ENCODE data around the gene NFIX. TPM values are rescaled to one million over a fixed set of nuclear protein-coding genes. Genes with fewer than 3 reads are reported as not detected.
A peak's percentile ranks its signal among the peaks of the same experiment; 100 is the strongest.

The NFIX gene
- total and polyA plus RNA-seq, 2 of the 13 experiments (the other 11 are each of a cell fraction or from before 2014, with no cell fraction given) = 3.4 to 5.4 TPM

DNA sequence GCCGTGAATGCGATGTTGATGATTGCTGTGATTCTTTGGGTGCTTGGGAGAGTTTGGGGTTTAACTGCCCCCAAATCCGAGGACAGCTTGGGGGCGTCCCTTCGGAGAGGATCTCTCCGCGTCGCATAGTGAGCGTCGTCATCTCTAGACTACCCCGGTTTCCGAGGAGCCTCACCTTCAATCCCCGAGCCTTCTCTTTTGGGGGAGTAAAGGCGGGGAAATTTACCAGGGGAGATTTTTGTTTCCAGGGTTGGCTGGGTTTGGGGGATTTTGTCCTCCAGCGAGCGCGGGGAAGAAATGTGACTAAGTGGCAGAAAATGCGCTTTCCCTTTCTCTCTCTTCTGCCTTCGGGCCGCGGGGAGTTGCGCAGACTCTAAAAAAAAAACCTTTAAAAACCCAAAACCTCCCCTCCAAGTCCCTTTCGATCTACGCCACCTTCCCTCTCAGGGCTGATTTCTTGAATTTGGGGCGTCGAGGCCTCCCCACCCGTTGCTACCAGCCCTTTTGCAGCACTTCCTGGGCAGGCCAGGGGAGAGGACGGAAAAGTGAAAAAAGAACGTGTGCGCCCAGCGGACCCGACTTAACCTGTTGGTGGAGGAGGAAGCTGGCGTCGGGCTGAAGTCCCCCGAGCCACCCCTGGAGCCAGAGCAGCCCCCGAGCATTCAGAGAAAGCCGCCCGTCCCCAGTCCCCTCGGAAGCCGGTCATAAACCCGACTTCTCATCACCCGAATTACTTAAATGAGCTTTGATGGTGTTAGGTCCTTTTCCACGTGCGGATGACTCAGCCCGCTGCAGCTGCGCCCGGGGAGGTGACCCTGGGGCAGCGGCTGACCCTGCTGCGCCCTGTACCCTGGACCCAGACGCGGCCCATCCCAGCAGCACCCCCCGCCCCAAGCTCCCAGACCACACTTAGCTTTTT is 17.7 kb downstream of the NFIX start (continued):
- no peak for TF ChIP-seq RBAK (CRISPR knock-in tag; IDR thresholded peaks at IDR 0.05)
- TF ChIP-seq PCBP1 (IDR thresholded peaks at IDR 0.05; ENCODE audit: borderline replicate concordance, low read depth, low read length) = no peak
- TF ChIP-seq ZNF605 (CRISPR knock-in tag; IDR thresholded peaks at IDR 0.05) = no peak
- peak; percentile 88 for TF ChIP-seq ZBTB7B (CRISPR knock-in tag; IDR thresholded peaks at IDR 0.05)
- TF ChIP-seq RFXAP (CRISPR knock-in tag; IDR thresholded peaks at IDR 0.05; ENCODE audit: borderline replicate concordance) = no peak
- TF ChIP-seq ADNP (CRISPR knock-in tag; IDR thresholded peaks at IDR 0.05) = no peak
- TF ChIP-seq ZNF333 (CRISPR knock-in tag; IDR thresholded peaks at IDR 0.05; ENCODE audit: borderline replicate concordance) = no peak
- no peak for TF ChIP-seq KDM1A (CRISPR knock-in tag; IDR thresholded peaks at IDR 0.05)
- TF ChIP-seq, protein P1, sequence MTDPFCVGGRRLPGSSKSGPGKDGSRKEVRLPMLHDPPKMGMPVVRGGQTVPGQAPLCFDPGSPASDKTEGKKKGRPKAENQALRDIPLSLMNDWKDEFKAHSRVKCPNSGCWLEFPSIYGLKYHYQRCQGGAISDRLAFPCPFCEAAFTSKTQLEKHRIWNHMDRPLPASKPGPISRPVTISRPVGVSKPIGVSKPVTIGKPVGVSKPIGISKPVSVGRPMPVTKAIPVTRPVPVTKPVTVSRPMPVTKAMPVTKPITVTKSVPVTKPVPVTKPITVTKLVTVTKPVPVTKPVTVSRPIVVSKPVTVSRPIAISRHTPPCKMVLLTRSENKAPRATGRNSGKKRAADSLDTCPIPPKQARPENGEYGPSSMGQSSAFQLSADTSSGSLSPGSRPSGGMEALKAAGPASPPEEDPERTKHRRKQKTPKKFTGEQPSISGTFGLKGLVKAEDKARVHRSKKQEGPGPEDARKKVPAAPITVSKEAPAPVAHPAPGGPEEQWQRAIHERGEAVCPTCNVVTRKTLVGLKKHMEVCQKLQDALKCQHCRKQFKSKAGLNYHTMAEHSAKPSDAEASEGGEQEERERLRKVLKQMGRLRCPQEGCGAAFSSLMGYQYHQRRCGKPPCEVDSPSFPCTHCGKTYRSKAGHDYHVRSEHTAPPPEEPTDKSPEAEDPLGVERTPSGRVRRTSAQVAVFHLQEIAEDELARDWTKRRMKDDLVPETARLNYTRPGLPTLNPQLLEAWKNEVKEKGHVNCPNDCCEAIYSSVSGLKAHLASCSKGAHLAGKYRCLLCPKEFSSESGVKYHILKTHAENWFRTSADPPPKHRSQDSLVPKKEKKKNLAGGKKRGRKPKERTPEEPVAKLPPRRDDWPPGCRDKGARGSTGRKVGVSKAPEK (CRISPR knock-in tag; IDR thresholded peaks at IDR 0.05; ENCODE audit: borderline replicate concordance) = no peak
- TF ChIP-seq ZNF329 (CRISPR knock-in tag; IDR thresholded peaks at IDR 0.05; ENCODE audit: low read depth) = no peak
- no peak for TF ChIP-seq ZSCAN12 (CRISPR knock-in tag; IDR thresholded peaks at IDR 0.05)
- peak; percentile 46; the same call in 1 of the 2 replicates for TF ChIP-seq FOXA3 (CRISPR knock-in tag; IDR thresholded peaks at IDR 0.05)
- TF ChIP-seq ZBTB21 (CRISPR knock-in tag; IDR thresholded peaks at IDR 0.05) = no peak
- TF ChIP-seq HIVEP1 (CRISPR knock-in tag; IDR thresholded peaks at IDR 0.05) = no peak
- TF ChIP-seq, protein P2, sequence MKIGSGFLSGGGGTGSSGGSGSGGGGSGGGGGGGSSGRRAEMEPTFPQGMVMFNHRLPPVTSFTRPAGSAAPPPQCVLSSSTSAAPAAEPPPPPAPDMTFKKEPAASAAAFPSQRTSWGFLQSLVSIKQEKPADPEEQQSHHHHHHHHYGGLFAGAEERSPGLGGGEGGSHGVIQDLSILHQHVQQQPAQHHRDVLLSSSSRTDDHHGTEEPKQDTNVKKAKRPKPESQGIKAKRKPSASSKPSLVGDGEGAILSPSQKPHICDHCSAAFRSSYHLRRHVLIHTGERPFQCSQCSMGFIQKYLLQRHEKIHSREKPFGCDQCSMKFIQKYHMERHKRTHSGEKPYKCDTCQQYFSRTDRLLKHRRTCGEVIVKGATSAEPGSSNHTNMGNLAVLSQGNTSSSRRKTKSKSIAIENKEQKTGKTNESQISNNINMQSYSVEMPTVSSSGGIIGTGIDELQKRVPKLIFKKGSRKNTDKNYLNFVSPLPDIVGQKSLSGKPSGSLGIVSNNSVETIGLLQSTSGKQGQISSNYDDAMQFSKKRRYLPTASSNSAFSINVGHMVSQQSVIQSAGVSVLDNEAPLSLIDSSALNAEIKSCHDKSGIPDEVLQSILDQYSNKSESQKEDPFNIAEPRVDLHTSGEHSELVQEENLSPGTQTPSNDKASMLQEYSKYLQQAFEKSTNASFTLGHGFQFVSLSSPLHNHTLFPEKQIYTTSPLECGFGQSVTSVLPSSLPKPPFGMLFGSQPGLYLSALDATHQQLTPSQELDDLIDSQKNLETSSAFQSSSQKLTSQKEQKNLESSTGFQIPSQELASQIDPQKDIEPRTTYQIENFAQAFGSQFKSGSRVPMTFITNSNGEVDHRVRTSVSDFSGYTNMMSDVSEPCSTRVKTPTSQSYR (CRISPR knock-in tag; IDR thresholded peaks at IDR 0.05; ENCODE audit: borderline replicate concordance) = peak; percentile 21; the same call in 1 of the 2 replicates
- TF ChIP-seq, protein P3, sequence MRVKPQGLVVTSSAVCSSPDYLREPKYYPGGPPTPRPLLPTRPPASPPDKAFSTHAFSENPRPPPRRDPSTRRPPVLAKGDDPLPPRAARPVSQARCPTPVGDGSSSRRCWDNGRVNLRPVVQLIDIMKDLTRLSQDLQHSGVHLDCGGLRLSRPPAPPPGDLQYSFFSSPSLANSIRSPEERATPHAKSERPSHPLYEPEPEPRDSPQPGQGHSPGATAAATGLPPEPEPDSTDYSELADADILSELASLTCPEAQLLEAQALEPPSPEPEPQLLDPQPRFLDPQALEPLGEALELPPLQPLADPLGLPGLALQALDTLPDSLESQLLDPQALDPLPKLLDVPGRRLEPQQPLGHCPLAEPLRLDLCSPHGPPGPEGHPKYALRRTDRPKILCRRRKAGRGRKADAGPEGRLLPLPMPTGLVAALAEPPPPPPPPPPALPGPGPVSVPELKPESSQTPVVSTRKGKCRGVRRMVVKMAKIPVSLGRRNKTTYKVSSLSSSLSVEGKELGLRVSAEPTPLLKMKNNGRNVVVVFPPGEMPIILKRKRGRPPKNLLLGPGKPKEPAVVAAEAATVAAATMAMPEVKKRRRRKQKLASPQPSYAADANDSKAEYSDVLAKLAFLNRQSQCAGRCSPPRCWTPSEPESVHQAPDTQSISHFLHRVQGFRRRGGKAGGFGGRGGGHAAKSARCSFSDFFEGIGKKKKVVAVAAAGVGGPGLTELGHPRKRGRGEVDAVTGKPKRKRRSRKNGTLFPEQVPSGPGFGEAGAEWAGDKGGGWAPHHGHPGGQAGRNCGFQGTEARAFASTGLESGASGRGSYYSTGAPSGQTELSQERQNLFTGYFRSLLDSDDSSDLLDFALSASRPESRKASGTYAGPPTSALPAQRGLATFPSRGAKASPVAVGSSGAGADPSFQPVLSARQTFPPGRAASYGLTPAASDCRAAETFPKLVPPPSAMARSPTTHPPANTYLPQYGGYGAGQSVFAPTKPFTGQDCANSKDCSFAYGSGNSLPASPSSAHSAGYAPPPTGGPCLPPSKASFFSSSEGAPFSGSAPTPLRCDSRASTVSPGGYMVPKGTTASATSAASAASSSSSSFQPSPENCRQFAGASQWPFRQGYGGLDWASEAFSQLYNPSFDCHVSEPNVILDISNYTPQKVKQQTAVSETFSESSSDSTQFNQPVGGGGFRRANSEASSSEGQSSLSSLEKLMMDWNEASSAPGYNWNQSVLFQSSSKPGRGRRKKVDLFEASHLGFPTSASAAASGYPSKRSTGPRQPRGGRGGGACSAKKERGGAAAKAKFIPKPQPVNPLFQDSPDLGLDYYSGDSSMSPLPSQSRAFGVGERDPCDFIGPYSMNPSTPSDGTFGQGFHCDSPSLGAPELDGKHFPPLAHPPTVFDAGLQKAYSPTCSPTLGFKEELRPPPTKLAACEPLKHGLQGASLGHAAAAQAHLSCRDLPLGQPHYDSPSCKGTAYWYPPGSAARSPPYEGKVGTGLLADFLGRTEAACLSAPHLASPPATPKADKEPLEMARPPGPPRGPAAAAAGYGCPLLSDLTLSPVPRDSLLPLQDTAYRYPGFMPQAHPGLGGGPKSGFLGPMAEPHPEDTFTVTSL (CRISPR knock-in tag; IDR thresholded peaks at IDR 0.05; ENCODE audit: borderline replicate concordance) = peak; percentile 70; the same call in 1 of the 2 replicates
- TF ChIP-seq SNAPC2 (CRISPR knock-in tag; IDR thresholded peaks at IDR 0.05) = no peak; the same call in 1 of the 2 replicates
- peak; percentile 14 for TF ChIP-seq TEAD3 (CRISPR knock-in tag; optimal IDR thresholded peaks at IDR 0.05; ENCODE audit: borderline replicate concordance)
